ENCODE data around the gene TEX2.
A peak's percentile ranks its signal among the peaks of the same experiment; 100 is the strongest.
"Not testable (repeated sequence)": the region's sequence is repeated elsewhere in the genome, so short reads cannot be mapped to it uniquely, and the experiment has no call there.

Gene TEX2

DNA sequence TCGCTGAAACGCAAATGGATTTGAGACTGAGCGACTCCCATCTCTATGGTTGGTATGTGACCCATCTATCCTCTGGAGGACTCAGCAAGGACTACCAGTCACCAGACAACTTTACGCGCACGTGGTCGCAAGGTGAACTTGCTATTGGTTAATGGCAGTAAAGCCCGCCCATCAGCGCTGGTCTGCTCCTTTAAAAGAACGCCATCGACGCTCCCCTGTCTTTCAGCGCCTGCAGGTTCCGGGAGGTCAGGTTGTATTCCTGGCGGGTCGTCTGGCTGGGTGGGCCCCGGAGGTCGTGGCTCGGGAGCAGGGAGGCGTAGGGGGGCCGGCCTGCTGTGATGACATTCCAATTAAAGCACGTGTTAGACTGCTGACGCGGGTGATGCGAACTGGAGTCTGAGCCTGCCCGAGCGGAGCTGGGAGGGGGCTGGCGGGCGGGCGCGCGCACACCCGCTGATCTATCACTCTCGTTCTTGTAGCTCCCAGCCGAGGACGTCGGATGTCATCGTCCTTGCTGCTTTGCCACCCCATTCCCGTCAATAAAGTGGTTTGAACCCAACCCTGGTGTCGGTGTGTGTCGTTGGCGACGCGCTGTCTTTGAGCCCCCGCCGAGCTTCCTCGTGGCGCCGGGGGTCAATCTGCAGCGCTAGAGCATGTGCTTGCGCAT lies 117.2 kb downstream of the TEX2 start:
- peak; percentile 99 for DNase-seq (ENCODE audit: low read depth in 2 of 2)

DNA sequence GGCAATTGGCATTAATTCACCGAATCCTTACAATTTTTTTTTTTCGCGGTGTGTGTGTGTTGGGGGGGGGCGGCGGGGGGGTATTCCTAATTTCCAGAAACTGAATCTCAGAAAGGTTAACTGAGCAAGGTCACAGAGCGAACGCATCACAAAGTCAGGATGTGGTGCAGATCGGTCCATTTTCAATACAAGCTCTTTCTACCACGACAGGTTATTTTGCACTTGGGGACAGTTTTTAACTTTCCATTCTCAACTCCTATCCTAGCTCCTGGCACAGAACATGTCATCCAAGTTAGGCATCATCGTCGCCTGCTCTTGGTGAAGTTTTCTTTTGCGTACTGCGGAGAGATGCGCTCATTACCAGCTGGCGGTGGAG lies 117.7 kb downstream of the TEX2 start:
- no peak for DNase-seq (ENCODE audit: low read depth in 2 of 2)

- DNase-seq (ENCODE audit: low read depth in 2 of 2), result no peak
Observed at GRCh38 chr17:64139542-64139941, 123.5 kb downstream of the TEX2 start.

DNA sequence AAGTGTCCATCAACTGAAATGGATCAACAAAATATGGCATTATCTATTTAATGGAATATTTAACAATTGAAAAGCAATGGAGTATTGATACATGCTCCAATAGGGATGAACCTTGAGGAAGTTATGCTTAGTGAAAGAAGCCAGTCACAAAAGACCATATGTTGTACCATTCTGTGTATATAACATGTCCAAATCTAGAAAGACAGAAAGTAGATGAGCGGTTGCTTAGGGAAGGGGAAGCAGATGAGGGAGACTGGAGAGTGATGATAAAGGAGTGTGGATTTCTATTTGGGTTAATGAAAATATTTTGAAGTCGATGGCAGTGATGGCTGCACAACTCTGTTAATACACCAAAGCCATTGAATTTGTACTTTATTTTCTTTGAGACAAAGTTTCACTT lies 124.6 kb downstream of the TEX2 start:
- no peak for DNase-seq (ENCODE audit: low read depth in 2 of 2)

DNA sequence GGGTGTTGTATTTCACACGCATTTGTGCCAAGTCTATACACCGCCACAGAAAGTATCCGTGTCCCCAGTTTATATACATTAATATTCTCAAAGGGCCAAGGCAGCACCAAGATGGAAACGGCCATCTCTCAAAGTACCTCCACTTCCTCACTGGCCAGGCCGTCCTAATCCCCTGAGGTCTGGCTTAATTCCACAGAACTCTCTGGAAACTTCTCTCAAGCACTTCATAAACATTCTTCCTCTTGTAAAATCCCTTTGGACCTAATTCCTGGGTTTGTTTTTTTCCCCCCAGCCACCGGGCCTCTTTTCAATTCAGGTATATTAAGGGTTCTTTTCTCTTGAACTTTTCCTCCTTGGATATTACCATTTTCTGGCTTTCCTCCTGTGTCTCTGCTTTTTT lies 128.1 kb downstream of the TEX2 start:
- no peak for DNase-seq (ENCODE audit: low read depth in 2 of 2)

DNA sequence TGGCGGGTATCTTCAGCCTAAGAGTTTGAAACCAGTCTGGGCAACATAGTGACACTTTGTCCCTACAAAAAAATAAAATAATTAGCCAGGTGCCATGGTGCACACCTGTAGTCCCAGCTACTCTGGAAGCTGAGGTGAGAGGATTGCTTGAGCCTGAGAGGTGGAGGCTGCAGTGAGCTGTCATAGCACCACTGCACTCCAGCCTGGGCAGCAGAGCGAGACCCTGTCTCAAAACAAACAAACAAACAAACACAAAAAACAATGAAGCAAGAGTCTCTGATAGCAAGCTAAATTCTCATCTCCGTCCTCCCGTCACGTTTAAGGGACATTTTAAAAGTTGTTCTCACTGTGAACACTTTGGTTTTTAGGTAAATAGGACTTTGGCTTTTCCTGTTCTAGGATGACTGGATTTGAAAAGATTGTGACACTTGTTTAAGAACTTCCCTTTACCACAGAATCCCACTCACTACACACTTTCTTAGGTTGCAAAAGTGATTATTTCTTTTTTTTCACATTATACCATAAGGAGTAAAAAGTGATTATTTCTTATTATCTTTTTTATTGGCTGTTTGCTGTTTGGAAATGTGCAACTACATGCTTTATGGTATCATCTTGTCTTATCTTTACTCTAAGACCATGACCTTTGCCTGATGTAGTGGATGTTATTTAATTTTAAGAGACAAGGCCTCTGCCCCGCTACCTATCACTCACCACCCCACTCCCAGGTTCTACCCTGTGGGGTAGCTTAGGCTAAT lies 128.7 kb downstream of the TEX2 start:
- no peak for DNase-seq (ENCODE audit: low read depth in 2 of 2)

GRCh38 chr17:64133546-64134215 lies 129.4 kb downstream of the TEX2 start:
- DNase-seq (ENCODE audit: low read depth in 2 of 2), result no peak

- no peak for DNase-seq (ENCODE audit: low read depth in 2 of 2)
Observed at GRCh38 chr17:64131606-64132270, 131.3 kb downstream of the TEX2 start.

DNA sequence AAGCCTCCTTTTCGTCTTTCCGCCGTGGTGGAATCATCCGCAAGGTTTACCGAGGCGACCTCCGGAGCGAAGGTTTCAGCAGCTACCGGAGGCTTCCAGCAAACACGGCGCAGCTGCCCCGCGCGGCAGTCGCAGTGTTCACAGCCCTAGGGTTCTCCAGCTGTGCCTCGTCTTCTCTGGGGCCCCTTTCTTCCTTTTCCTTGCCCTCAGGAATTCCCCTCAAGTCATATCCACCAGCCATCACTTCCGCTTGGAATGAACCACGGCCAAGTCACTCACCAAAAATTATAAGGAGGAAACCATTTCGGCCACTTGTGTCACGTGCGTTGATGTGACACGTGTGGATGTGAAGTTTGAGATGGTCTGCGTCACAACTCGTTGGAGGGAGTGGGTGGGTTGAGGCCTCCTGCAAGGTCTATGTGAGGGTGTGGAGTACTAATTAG lies 132.5 kb downstream of the TEX2 start:
- DNase-seq (ENCODE audit: low read depth in 2 of 2), result no peak

GRCh38 chr17:64129765-64130558 lies 133.1 kb downstream of the TEX2 start, which contains the start of gene ERN1:
ERN1 (minus strand) TSS chr17:64130144; CDS start chr17:64130029, 115 bp downstream.
- peak; percentile 81 for DNase-seq (ENCODE audit: low read depth in 2 of 2)

- no peak for DNase-seq (ENCODE audit: low read depth in 2 of 2)
Observed at GRCh38 chr17:64129515-64129764, 133.6 kb downstream of the TEX2 start.

DNA sequence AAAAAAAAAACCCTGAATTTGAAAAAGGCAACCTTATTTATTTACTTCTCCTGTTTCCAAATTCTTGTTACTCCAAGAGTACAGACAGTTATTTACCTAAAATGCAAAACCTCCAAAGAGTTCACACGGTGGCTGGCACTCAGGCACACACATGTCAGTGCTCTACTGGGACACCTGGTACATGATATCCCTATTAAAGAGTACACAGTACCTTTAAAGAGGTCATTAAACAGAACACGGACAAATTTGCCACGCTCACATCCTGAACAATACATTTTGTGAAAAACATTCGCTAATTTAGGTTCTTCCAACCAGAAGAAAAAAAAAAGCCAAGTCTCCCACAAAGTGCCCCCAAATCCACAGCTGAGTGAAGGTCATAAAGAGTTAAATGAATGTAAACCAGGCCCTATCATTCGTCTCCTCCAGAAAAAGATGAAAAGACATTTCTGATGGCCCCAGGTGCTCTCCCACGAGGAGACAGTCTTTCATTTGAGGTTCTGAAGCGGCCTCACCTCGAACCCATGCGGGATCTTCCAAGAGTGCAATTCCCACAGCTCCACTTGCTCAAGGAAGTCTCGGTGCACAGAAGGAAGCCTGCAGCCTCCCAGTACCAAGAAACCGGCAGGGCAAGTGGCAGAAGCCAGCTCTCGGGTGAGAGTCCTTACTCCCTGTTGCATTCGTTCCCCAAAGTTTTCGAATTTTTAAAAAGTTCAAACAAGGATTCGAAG lies 134.1 kb downstream of the TEX2 start:
- no peak for DNase-seq (ENCODE audit: low read depth in 2 of 2)

DNA sequence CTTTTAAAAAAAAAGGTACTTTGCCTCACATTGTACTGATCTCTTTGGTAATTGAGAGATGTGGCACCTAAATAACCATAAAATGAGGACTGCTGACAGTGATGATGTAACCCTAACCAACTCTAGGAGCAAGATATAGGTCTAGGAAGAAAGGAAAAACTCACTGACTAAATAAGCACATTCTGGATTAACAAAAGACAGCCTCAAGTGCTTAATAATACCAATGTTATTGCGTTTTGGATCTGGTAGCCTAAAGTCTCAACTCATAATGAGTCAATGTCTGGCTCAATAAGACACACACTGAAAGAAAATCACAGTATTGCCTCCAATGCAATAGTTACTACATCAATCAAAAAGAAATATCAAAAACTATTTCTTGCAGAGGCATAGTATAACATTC lies 136.1 kb downstream of the TEX2 start:
- DNase-seq (ENCODE audit: low read depth in 2 of 2), result no peak

- no peak for DNase-seq (ENCODE audit: low read depth in 2 of 2)
Observed at GRCh38 chr17:64125937-64126336, 137.1 kb downstream of the TEX2 start.

DNA sequence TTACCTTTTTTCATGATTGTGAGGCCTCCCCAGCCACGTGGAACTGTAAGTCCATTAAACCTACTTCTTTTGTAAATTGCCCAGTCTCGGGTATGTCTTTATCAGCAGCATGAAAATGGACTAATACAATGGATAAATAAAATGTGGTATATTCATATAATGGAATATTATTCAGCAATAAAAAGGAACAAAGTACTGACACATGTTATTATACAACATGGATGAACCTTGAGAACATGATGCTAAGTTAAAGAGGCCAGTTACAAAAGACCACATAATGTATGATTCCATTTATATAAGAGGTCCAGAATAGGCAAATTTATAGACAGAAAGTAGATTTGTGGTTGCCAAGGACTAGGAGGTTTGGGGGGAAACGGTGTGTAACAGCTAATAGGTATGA lies 138.5 kb downstream of the TEX2 start:
- DNase-seq (ENCODE audit: low read depth in 2 of 2), result no peak

- DNase-seq (ENCODE audit: low read depth in 2 of 2), result no peak
Observed at GRCh38 chr17:64123114-64123513, 139.9 kb downstream of the TEX2 start.

GRCh38 chr17:64120972-64121786 lies 141.9 kb downstream of the TEX2 start:
- not testable (repeated sequence) for DNase-seq (ENCODE audit: low read depth in 2 of 2)

DNA sequence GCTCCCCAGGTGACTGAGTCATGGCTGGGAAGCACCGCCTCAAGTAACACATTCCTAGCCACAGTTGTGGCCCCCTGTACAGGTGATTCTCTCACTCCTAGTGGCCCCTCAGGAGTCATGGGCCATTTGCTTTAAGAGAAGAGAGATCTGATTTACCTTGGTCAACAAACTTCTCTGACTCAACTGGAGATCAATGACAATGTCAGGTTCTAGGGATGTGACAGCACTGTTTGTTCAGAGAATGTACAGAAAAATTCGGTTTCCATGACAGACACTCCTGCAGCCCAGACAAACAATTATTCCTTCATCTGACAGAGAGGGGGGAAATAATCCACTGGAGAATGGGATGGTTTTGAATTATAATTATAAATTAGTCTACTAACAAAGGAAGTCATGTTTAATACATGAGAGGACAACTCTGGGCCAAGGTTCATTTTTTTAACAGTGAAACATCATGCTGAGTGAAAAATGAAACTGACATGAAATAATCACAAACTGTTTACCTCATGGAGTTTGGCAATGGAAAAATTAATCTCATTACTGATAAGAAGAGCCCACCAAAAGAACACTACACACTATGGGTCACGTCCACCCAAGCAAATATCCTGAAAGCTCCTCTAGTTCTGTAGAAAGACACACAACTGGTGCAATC lies 142.8 kb downstream of the TEX2 start:
- no peak for DNase-seq (ENCODE audit: low read depth in 2 of 2)
